ENCODE results near the gene SMIM13.
A peak's percentile ranks its signal among the peaks of the same experiment; 100 is the strongest.

SMIM13 gene

GRCh38 chr6:11092668-11093375 is 812 bp upstream of the SMIM13 start:
- DNase-seq (ENCODE audit: low spot score), result peak; percentile 82
- in situ Hi-C loops (cut with MboI; ENCODE audit: low pct_unique_long_range_greater_than_20kb, low sequenced_read_pairs, unreplicated experiment), result no loop called here

GRCh38 chr6:11093376-11093625 is 333 bp upstream of the SMIM13 start:
- in situ Hi-C loops (cut with MboI; ENCODE audit: low pct_unique_long_range_greater_than_20kb, low sequenced_read_pairs, unreplicated experiment), result no loop called here
- DNase-seq (ENCODE audit: low spot score), result no peak
- no peak for TF ChIP-seq CTCF (IDR thresholded peaks at IDR 0.05; ENCODE audit: extremely low read depth, insufficient read depth, missing control alignments)

More at GRCh38 chr6:11092668-11093375, 812 bp upstream of the SMIM13 start:
- no peak for TF ChIP-seq CTCF (IDR thresholded peaks at IDR 0.05; ENCODE audit: extremely low read depth, insufficient read depth, missing control alignments)

GRCh38 chr6:11094411-11094851 is 797 bp downstream of the SMIM13 start:
- no peak for TF ChIP-seq CTCF (IDR thresholded peaks at IDR 0.05; ENCODE audit: extremely low read depth, insufficient read depth, missing control alignments)
- DNase-seq (ENCODE audit: low spot score), result peak; percentile 77
- in situ Hi-C loops (cut with MboI; ENCODE audit: low pct_unique_long_range_greater_than_20kb, low sequenced_read_pairs, unreplicated experiment), result no loop called here

- in situ Hi-C loops (cut with MboI; ENCODE audit: low pct_unique_long_range_greater_than_20kb, low sequenced_read_pairs, unreplicated experiment), result no loop called here
- no peak for TF ChIP-seq CTCF (IDR thresholded peaks at IDR 0.05; ENCODE audit: extremely low read depth, insufficient read depth, missing control alignments)
- no peak for DNase-seq (ENCODE audit: low spot score)
These were observed 1.3 kb downstream of the SMIM13 start for GRCh38 chr6:11094941-11095340.

GRCh38 chr6:11096109-11096508 is 2.5 kb downstream of the SMIM13 start:
- in situ Hi-C loops (cut with MboI; ENCODE audit: low pct_unique_long_range_greater_than_20kb, low sequenced_read_pairs, unreplicated experiment), result no loop called here
- DNase-seq (ENCODE audit: low spot score), result no peak
- no peak for TF ChIP-seq CTCF (IDR thresholded peaks at IDR 0.05; ENCODE audit: extremely low read depth, insufficient read depth, missing control alignments)

- DNase-seq (ENCODE audit: low spot score), result no peak
- in situ Hi-C loops (cut with MboI; ENCODE audit: low pct_unique_long_range_greater_than_20kb, low sequenced_read_pairs, unreplicated experiment), result no loop called here
- no peak for TF ChIP-seq CTCF (IDR thresholded peaks at IDR 0.05; ENCODE audit: extremely low read depth, insufficient read depth, missing control alignments)
These were observed 3.8 kb downstream of the SMIM13 start for GRCh38 chr6:11097476-11097875.
